NCI-H748 treated with DMSO at 0.1 percent for 48 hours (cell line): ENCODE data around the gene ROBO1.

Experiments
- DNase-seq: peaks from one replicate; lab custom pipeline; 2025; lab: John Stamatoyannopoulos, UW

ROBO1 gene

DNA sequence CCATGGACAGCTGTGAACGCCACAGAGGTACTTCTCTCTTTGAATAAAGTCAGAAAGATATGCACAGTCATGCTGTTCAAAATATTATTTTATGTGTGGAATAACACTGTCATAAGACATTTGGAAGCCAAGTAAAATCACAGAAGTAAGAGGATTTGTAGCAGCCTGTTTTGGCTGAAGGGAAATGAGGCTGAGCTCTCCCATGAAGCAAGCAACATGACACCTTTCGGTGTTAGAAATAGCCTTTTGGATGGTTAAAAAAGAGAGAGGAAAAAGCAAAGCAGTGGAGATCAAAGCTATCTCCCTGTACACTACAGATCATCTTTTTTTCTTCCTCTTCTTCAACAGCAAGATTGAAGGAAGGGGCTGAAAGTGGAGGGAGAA, 755.3 kb downstream of the ROBO1 start:
- DNase-seq = no peak

DNA sequence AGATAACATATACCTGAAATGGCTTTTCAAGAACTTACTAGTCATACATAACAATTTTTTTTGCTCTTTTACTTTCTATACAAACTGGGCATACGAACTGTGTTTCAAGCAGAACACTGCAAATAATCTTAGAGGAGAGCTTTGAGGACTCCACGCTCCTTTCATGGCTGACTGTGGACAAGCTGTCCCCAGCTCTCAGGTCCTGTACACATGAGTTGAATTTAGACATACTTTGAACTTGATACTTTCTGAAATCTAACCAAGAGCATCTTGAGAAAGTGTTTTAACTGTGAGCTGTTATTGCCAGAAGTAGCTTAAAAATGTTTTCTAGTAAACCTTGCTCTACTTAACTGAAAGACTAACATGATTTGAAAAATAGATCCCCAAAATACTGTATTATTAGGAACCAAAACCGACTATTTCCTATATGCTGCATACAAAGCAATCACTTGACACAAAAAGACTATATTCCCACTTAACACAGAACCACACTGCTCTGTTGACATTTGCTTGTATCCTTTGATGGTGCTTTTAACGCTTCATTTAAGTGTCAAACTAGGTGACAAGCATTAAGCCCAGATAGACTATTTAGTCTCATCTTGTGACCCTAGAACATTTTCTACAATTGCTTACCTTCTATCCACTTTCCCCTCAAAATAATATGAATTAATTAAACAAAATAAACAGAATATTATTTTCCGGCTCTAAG, 755.8 kb downstream of the ROBO1 start:
- DNase-seq = no peak

DNA sequence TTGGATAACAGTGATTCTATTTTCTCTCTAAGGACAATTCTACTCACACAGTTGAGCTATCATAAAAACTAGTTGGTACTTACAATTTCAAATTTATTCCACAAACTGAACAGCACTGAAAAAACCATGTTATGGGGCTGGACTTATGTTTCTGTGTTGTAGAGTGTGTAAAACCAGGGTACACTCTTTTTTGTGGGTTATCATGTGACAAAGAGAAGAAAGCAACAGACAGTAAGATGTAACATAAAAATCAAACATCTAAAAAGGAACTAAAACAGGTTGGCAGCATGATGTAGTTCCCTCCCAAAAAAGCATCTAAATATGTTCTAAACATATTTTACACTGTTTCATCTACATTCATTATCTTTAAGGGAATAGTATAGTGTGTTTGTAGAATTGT, 757.9 kb downstream of the ROBO1 start:
- no peak for DNase-seq

GRCh38 chr3:79006077-79006476, 761.7 kb downstream of the ROBO1 start:
- DNase-seq = no peak

GRCh38 chr3:79005084-79005483, 762.7 kb downstream of the ROBO1 start:
- DNase-seq = no peak

- no peak for DNase-seq
These were observed 763.8 kb downstream of the ROBO1 start for GRCh38 chr3:79003994-79004393.

DNA sequence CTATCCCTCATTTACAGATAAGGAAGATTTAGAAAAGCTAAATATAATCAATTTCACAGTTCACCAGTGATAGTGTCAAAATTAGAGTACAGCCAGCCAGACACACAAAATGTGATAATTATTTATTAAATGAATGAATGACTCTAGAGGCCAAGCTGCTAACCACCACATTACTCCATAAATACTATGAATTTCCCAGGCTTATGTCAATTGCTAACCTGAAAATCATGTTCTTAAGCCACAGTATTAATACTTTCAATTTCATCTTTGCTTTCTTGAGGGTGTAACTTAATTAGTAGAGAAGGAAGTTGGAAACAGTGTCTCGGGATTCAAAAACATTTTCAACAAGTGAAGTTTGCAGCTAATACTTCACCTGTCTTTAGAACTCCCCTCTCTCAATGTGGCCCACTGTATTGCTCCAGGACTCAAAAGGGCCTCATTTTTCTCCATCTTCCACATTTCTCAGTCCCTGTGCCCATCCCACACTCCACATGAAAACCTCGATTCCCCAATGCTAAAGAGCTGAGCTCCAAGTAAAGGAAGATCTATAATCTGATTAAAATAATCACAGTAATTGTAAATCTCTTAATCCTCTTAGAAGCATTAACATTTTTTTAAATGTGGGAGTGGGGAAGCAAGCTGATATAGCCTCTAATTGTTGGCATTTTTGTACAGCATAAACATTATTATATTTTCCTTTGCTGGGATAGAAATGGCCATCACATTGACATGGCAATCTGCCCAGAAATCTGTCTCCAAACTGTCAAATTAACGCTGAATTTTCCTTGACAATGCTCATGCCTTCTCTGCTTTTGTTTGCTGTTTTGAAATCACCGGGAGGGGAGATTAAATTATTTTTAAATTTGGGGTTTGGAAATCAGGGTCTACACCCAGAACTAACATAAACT, 765.1 kb downstream of the ROBO1 start:
- no peak for DNase-seq

DNA sequence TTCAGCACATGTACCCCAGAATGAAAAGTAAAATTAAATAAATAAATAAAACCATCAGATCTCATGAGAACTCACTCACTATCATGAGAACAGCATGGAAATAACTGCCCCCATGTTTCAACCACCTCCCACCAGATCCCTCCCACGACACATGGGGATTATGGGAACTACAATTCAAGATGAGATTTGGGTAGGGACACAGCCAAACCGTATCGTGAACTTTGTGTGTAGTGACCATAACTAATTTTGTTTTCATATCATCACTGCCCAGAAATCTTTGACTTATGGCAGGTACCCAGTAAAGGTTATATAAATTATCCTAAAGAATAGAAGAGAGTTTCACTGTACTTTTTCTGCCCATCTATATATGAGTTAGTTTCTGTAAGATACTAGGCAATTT, 766.5 kb downstream of the ROBO1 start:
- no peak for DNase-seq

DNA sequence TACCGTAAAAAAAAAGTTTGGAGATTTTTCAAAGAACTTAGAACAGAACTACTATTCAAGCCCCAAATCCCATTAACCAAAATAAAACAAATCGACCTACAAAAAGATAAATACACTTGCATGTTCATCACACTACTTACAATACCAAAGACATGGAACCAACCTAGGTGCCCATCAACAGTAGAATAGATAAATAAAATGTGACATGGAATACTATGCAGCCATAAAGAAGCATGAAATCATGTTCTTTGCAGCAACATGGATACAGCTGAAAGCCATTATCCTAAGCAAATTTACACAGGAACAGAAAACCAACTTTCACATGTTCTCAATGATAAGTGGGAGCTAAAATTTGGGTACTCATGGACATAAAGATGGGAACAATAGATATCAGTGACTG, 768.7 kb downstream of the ROBO1 start:
- DNase-seq = no peak

- no peak for DNase-seq
These were observed 772.7 kb downstream of the ROBO1 start for GRCh38 chr3:78995087-78995486.

DNA sequence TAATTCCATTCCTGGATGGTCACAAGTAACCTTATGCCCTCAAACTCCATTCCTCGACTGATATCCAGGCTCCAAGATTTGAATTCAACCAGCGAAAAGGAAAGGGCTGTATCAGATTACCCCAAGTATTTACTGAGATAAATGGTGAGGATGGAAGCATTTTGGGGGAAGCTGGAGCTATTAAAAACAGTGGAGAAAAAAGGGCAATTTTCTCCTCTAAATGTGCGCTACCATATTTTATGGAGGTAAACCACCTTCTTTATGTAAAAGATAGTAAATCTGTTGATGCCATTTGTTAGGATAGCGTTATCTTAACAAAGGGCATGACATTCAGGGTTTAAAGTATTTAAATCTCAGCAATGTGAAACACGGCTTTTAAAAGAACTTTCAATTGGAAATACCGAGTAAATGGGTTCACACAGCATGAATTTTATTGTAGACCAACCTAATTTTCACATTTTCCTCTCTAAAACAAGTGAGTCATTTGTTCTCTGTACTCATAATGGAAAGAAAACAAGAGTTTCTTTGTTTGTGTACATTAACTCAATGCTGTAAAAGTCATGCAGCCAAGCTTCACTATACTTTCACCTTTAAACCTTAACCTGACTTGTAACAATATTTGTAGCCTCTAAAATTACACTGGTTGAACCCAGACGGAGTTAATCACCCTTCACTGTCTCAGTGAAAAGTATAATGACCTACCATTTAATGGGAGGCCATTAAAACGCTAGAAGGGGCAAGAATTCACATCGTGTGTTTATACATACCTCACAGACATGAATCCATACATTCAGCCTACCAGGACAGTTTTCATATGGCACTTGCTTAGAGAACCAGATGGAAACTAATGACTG, 773.4 kb downstream of the ROBO1 start:
- DNase-seq = peak; percentile 84

DNA sequence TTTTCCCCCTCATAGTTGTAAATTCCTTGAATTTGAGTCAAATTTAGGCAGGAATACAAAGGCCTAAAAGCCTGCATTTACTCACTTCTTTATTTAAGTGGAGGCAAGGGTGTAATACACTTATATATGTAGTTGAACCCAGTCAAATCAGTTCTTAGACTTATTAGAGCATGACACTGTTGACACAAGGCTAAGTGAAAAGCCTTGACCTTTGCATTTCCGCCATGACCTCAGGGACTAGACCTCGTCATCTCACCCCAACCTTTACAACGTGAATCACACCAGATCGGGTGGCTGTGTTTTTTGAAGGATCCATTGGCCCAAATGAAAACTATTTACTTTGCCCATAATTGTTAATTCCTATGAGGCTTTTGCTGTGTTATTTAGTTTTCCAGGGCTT, 774.4 kb downstream of the ROBO1 start:
- no peak for DNase-seq

DNA sequence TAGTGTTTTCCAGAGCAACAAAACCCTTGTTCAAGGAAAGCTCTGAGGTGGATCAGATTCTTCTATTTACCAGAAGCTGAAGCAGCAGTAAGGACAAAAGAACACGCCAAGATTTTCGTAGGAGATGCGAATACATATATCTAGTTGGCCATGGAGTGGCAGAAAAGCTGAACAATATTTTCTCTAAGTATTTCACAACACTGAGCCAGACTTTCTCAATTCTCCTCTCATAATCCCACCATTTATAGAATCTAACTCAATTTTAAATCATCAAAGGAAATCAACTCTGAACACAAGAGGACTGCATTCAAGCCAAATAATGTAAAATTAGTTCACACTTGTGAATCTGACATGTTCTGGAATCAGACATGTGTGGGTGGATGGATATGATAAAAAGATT, 775.0 kb downstream of the ROBO1 start:
- no peak for DNase-seq

DNA sequence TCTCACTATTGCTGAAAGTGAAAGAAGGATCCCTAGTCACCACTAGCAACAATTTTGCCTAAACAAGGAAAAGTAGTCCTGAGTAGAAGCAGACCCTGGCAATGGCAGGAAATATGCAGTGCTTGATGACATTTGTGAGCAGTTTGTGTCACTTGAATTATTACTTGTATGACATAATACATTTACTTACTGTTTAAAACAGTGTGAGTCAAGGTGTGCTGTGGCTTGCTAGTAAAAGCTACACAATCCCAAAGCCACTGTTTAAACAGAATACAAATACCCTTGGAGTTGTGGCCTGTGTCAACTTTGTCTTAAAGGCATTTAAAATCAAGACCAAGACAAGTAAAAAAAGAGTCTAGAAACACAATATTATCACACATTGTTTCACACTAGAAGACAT, 775.4 kb downstream of the ROBO1 start:
- DNase-seq = no peak

DNA sequence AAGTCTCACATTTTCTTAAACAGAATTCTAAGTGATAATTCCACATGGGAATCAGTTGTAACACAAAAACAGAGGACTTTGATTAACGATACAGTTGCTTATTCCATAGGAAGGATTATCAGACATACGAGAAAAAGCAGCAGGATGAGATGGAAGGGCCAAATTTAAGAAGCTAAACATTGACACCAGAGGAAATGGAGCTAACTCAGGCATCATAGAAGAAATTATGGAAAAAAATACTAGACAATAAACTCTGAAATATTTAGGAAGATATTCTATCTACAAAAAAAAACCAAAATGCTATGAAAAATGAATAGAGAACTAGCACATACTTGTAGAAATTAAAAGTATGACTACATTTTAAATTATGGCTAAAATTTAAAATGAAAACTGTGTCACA, 776.1 kb downstream of the ROBO1 start:
- DNase-seq = no peak

GRCh38 chr3:78990156-78990555, 777.6 kb downstream of the ROBO1 start:
- no peak for DNase-seq

GRCh38 chr3:78988324-78988723, 779.5 kb downstream of the ROBO1 start:
- peak; percentile 13 for DNase-seq

DNA sequence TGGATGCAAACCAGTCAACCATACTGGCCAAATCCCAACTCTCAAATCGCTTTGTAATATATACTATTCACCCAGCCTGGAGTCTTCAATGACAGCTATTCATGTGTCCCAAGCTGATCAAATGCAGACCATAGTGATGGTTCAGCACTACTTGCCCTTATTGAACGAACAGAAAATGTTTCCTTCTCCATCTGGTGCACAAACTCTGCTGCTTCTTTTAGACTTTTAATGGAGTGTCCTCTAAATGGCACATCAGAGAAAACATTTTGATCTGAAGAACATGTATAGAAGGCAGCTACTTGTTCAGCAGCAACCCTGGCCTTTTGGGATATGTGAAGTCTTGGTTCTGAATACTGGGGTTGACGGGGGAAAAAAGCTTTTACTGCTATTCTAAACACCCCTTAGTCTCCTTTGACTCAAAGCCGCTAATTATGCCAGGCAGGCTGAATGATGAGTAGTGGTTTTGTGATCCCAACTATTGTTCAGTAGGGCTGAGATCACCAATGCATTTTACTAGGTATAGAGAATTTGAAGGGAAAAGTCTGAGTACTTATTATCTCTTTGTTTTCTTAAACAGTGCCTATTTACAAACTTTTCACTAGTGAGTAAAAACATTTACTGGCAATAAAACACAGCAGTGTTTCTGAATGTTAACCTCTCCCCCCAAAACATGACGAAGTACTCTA, 781.2 kb downstream of the ROBO1 start:
- DNase-seq = no peak

GRCh38 chr3:78985981-78986380, 781.8 kb downstream of the ROBO1 start:
- DNase-seq = no peak

GRCh38 chr3:78979028-78979427, 788.8 kb downstream of the ROBO1 start:
- no peak for DNase-seq

- DNase-seq = peak; percentile 18
These were observed 789.8 kb downstream of the ROBO1 start for GRCh38 chr3:78978037-78978436.

DNA sequence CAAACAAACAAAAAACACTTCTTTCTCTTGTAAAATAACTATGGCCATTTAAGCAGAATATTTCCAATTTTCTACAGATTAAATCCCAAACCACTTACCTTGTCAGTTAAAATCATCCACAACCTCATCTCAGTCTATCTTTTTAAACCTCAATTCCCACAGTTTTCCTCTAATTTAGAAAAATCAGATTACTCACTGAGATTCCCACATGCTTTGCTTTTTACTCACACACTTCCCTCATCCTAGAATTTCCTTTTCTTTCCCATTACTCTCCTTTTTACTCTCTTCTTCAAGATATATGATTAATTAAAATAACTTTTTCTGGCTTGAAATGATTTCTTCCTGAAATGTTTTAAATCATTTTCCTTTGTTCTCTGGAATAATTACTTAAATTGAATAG, 790.7 kb downstream of the ROBO1 start:
- DNase-seq = no peak
